ENCODE results near the gene RC3H1. TPM values are rescaled to one million over a fixed set of nuclear protein-coding genes. Genes with fewer than 3 reads are reported as not detected.

RC3H1 gene
- total RNA-seq, 1 donor = 31.8 TPM

DNA sequence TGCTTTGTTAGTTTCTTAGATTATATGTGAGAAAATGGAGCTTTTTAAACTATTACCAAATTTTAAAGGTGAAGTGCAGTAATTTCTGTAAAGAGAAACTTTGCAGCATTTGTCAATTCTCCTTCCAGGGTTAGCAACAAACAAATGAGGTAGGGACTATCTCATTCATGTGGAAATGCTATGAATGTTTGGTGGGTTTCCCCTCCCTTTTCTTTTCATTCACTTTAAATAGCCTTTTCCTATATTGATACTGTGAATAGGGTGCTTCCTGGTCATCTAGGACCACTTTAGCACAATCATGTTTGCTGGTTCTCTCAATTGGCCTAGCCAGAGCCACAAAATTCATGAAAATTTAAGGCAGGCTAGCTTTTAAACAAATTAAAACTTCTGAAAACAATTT, 133.4 kb downstream of the RC3H1 start:
- Histone ChIP-seq H3K4me3 (ENCODE audit: insufficient read depth, low read length) (no peak overlapping the region), H3K4me1 (ENCODE audit: insufficient read depth, low read length) (no peaks in the 10 kb centered on the region), H3K36me3 (ENCODE audit: insufficient read depth, low read length) (peaks cover 21% of the 10 kb centered on the region), H2AFZ (ENCODE audit: low read length) (no peak overlapping the region), H3K27me3 (ENCODE audit: insufficient read depth, low read length) (no peaks in the 10 kb centered on the region), H4K20me1 (ENCODE audit: insufficient read depth, low read length) (peaks cover 2% of the 10 kb centered on the region), H3K27ac (ENCODE audit: low read depth, low read length) (no peak overlapping the region), H3K9me3 (ENCODE audit: low read depth, low read length) (no peaks in the 10 kb centered on the region), H3K4me2 (ENCODE audit: insufficient read depth, low read length) (no peak overlapping the region), H3K79me2 (ENCODE audit: insufficient read depth, low read length) (no peaks in the 10 kb centered on the region)
- no peak for DNase-seq (ENCODE audit: insufficient read length, low spot score, missing footprints)
- TF ChIP-seq, protein P1, sequence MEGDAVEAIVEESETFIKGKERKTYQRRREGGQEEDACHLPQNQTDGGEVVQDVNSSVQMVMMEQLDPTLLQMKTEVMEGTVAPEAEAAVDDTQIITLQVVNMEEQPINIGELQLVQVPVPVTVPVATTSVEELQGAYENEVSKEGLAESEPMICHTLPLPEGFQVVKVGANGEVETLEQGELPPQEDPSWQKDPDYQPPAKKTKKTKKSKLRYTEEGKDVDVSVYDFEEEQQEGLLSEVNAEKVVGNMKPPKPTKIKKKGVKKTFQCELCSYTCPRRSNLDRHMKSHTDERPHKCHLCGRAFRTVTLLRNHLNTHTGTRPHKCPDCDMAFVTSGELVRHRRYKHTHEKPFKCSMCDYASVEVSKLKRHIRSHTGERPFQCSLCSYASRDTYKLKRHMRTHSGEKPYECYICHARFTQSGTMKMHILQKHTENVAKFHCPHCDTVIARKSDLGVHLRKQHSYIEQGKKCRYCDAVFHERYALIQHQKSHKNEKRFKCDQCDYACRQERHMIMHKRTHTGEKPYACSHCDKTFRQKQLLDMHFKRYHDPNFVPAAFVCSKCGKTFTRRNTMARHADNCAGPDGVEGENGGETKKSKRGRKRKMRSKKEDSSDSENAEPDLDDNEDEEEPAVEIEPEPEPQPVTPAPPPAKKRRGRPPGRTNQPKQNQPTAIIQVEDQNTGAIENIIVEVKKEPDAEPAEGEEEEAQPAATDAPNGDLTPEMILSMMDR (IDR thresholded peaks at IDR 0.05; ENCODE audit: extremely low read depth, low read depth, low read length) = no peak

DNA sequence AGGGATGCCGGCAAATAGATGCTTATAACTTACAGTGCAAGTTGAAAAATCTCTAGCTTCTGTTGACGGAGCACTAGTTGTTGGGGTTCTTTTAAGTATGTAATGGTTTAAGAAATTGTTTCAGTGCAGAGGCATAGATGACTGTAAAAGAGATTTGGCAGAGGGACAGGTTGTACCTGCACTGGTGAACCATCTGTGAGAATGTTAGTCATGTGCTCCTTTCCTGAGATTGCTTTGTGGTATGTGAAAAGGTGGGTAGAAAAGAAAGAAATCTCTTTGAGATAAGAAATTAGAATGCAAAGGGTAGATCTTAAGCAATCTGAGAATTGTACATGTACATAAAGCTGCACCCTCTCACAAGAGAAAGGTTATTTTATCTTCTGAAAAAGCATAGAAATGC, 134.5 kb downstream of the RC3H1 start:
- no peak overlapping the region for H3K4me2 ChIP-seq (ENCODE audit: insufficient read depth, low read length)

DNA sequence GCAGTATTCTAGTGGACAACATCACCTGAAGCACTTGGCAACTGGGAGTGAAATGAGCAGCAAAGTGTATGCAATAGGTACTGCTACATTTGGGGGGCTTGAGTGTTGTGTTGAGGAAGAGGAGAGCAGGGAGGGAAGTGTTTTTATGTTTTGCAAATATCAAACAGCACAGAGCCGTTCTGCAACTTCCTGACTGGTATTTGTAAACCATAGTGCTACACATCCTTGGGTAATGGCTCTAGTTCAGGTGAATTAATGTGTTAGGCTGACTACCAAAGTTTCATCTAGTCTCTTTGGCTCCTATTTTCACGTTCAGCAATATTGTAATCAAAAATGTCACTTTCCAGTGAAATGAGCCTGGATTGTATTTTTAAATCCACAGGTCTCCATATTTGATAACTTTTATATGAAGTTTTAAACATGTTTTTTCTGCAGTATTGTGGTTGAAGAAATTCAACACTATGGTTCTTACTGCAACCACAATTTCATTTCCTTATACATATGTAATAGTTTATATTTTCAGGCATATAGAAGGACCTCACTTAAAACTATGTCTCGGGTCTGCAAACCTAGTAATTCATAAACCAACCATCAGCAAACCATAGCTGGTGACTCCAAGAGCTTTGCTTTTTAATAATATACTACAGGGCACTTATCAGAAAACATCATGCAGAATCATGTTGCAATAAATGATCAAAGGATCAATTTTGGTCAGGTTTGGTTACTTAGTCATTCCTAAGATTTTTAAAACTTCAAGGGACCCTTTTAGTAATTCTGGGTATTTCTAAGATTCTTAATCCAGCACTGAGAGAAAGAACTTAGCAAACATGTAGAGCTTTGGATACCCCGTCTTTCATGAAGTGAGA, 135.2 kb downstream of the RC3H1 start:
- Histone ChIP-seq H3K27me3 (ENCODE audit: insufficient read depth, low read length) (no peaks in the 10 kb centered on the region), H3K4me1 (ENCODE audit: insufficient read depth, low read length) (no peaks in the 10 kb centered on the region), H3K9me3 (ENCODE audit: low read depth, low read length) (no peaks in the 10 kb centered on the region)

More for the DNA sequence above, 134.5 kb downstream of the RC3H1 start:
- Histone ChIP-seq H3K27me3 (ENCODE audit: insufficient read depth, low read length) (no peaks in the 10 kb centered on the region), H3K9me3 (ENCODE audit: low read depth, low read length) (no peaks in the 10 kb centered on the region), H3K27ac (ENCODE audit: low read depth, low read length) (no peak overlapping the region), H3K36me3 (ENCODE audit: insufficient read depth, low read length) (peaks cover 21% of the 10 kb centered on the region), H3K4me3 (ENCODE audit: insufficient read depth, low read length) (no peak overlapping the region), H4K20me1 (ENCODE audit: insufficient read depth, low read length) (peaks cover 2% of the 10 kb centered on the region), H3K79me2 (ENCODE audit: insufficient read depth, low read length) (no peaks in the 10 kb centered on the region), H3K4me1 (ENCODE audit: insufficient read depth, low read length) (no peaks in the 10 kb centered on the region), H2AFZ (ENCODE audit: low read length) (no peak overlapping the region)
- no peak for DNase-seq (ENCODE audit: insufficient read length, low spot score, missing footprints)
- TF ChIP-seq, protein P1 (IDR thresholded peaks at IDR 0.05; ENCODE audit: extremely low read depth, low read depth, low read length) = no peak

DNA sequence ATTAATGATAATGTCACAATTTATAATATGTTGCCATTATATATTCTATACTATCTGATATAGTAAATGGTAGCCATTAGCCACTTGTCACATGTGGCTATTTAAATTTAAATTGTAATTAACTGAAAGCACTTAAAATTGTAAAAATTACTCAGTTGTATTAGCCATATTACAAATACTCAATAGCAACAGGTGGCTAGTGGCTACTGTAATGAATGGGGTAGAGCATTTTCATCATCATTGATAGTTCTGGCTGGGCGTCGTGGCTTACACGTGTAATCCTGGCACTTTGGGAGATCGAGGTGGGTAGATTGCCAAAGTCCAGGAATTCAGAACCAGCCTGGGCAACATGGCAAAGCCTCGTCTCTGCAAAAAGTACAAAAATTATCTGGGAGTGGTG, 137.5 kb downstream of the RC3H1 start:
- Histone ChIP-seq H2AFZ (ENCODE audit: low read length) (no peak overlapping the region), H3K4me2 (ENCODE audit: insufficient read depth, low read length) (no peak overlapping the region), H3K4me3 (ENCODE audit: insufficient read depth, low read length) (no peak overlapping the region), H3K36me3 (ENCODE audit: insufficient read depth, low read length) (peaks cover 21% of the 10 kb centered on the region), H3K4me1 (ENCODE audit: insufficient read depth, low read length) (no peaks in the 10 kb centered on the region), H3K79me2 (ENCODE audit: insufficient read depth, low read length) (no peaks in the 10 kb centered on the region), H3K9me3 (ENCODE audit: low read depth, low read length) (no peaks in the 10 kb centered on the region), H4K20me1 (ENCODE audit: insufficient read depth, low read length) (peaks cover 2% of the 10 kb centered on the region), H3K27ac (ENCODE audit: low read depth, low read length) (no peak overlapping the region), H3K27me3 (ENCODE audit: insufficient read depth, low read length) (no peaks in the 10 kb centered on the region)
- TF ChIP-seq, protein P1 (IDR thresholded peaks at IDR 0.05; ENCODE audit: extremely low read depth, low read depth, low read length) = no peak
- DNase-seq (ENCODE audit: insufficient read length, low spot score, missing footprints) = no peak

More for the DNA sequence above, 135.2 kb downstream of the RC3H1 start:
- TF ChIP-seq, protein P1 (IDR thresholded peaks at IDR 0.05; ENCODE audit: extremely low read depth, low read depth, low read length) = no peak
- Histone ChIP-seq H3K27ac (ENCODE audit: low read depth, low read length) (no peak overlapping the region), H3K4me3 (ENCODE audit: insufficient read depth, low read length) (no peak overlapping the region), H3K36me3 (ENCODE audit: insufficient read depth, low read length) (peaks cover 21% of the 10 kb centered on the region), H2AFZ (ENCODE audit: low read length) (no peak overlapping the region), H4K20me1 (ENCODE audit: insufficient read depth, low read length) (peaks cover 2% of the 10 kb centered on the region), H3K79me2 (ENCODE audit: insufficient read depth, low read length) (no peaks in the 10 kb centered on the region), H3K4me2 (ENCODE audit: insufficient read depth, low read length) (no peak overlapping the region)
- no peak for DNase-seq (ENCODE audit: insufficient read length, low spot score, missing footprints)

All from osteoblast (primary cell).